Measurements from ENCODE around the gene PROS1. TPM values are rescaled to one million over a fixed set of nuclear protein-coding genes. Genes with fewer than 3 reads are reported as not detected.

The PROS1 gene
- 0.11 TPM for polyA plus RNA-seq (2012; ENCODE audit: missing spikeins)

DNA sequence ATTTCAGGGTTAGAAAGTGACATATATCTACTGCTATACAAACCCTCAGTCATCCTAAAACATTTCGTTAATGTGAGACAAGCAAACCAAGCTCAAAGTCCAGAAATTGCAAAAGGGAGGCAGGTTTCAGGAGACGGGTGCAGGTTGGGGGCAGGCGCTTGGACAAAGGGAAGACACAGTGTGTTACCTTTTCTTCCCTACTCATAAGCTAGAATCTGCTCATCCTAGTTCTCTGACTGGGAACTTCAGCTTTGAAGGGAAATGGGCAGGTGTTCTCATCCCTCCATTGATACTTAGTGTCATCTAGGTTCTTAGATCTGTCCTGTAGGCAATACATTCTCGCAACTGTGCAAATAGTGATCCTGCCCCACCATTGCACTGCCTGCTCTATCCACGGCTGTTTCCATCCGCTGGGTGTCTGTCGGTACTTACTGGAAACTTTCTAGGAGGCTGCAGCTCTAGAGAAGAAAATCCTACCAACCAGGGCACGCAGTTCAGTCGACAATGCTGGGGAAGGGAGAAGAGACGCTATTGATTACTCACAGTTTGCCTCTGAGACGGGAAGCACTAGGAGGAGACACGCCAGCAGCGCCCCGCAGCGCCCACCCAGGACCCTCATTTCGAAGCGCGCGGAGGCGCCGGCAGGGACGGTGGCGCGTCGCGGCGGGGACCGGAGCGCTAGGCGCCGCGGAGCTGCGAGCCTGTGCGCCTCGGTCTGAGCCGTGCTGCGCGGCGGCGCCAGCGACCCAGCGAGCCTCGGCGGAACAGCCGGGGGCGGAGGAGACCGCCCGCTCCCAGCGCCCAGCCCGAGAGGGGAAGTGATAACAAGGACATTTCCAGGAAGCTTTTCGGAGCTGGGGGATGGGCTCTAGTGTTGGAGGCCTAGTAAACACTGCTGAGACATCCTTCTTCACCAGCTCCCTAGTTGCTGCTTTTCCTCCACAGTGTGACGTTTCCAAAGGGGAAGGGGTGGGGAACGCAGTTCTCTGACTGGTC lies at the start of gene PROS1:
PROS1 (minus strand) TSS at position 766 of the 996 bp plus-strand sequence; CDS start at position 619, 147 bp downstream.
- DNase-seq (ENCODE audit: insufficient read length): peak; percentile 33
- no peak for TF ChIP-seq POLR2AphosphoS5 (IDR thresholded peaks at IDR 0.05; ENCODE audit: low read depth, low read length)
- no peak for TF ChIP-seq POLR2A (IDR thresholded peaks at IDR 0.05; ENCODE audit: low read depth, low read length)
- TF ChIP-seq TAF1 (IDR thresholded peaks at IDR 0.05; ENCODE audit: borderline replicate concordance, low read depth, low read length): no peak
- FAIRE-seq: peak; percentile 88

DNA sequence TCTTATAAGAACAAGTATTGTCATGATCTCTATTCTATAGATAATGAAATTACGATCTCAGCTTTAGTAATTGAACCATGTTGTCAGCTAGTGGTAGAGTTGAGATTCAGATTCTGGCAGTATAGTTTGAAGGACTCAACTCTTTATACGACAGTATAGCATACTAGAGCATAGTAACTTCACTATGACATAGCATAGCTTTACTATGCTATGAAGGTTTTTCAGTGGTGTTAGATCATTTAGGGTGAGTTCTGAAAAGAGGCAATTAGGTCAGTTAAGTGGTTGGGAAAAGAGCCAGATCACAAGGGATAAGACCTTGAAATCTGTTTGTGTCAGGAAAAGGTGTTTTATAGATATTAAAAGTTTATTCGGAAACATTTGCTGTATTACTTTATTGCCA lies 46.6 kb upstream of the PROS1 start:
- TF ChIP-seq POLR2AphosphoS5 (IDR thresholded peaks at IDR 0.05; ENCODE audit: low read depth, low read length) (no peak), POLR2A (IDR thresholded peaks at IDR 0.05; ENCODE audit: low read depth, low read length) (no peak), TAF1 (IDR thresholded peaks at IDR 0.05; ENCODE audit: borderline replicate concordance, low read depth, low read length) (no peak)
- FAIRE-seq: no peak
- no peak for DNase-seq (ENCODE audit: insufficient read length)

DNA sequence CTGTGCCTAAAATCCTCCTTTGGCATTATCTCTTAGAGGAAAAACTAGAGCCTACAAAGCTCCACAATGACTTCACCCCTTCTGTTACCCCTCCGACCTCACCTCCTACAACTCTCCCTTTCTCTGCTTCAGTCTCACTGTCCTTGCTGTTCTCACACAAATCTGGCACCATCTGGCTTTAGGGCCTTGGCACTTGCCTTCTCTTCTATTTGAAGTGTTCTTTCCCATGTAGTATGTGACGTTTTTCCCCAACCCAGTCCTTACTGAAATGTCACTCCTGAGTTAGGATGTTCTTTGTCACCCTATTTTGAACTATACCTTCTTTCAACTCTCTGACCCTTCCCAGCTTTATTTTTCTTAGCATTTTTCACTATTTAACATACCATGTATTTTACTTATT lies 46.0 kb upstream of the PROS1 start:
- DNase-seq (ENCODE audit: insufficient read length) (no peak), FAIRE-seq (no peak)
- TF ChIP-seq POLR2AphosphoS5 (IDR thresholded peaks at IDR 0.05; ENCODE audit: low read depth, low read length) (no peak), POLR2A (IDR thresholded peaks at IDR 0.05; ENCODE audit: low read depth, low read length) (no peak), TAF1 (IDR thresholded peaks at IDR 0.05; ENCODE audit: borderline replicate concordance, low read depth, low read length) (no peak)

DNA sequence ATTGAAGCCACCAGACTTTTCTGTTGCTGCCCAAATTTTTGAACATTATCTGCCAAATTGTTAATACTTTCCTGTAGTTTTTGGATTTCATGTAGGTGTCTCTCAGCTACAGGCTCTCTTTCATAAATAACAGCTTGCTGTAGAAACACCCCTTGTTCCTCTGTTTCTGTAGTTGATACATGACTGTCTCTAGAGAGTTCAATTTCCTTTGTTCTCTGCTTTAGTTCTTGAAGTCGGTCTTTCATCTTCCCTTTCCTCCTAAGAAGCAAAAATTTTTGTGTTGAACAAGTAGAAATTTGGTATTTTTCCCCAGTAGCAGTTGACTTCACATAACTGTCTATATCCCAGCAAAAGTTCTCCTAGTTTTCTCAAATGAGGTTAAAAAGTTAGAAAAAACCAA lies 41.3 kb upstream of the PROS1 start:
- TF ChIP-seq POLR2A (IDR thresholded peaks at IDR 0.05; ENCODE audit: low read depth, low read length) (no peak), POLR2AphosphoS5 (IDR thresholded peaks at IDR 0.05; ENCODE audit: low read depth, low read length) (no peak)
- no peak for DNase-seq (ENCODE audit: insufficient read length)
- FAIRE-seq: no peak

DNA sequence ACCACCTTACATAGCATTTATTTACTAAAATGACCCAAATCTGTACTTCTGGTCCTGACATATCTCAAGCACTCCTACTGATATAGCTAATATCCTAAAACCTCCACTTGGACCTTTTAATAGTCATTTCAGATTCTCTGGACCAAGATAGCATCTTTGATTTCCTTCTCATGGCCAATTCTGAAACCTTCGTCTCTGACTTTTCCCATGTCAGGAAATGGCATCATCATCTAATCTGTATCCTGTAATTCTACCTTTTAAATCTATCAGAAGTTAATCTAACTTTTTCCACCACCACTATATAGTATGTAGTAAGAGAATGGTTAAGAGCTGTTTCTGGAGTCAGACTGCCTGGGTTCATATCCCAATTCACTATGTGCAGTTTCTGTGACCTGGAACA lies 38.5 kb upstream of the PROS1 start:
- TF ChIP-seq TAF1 (IDR thresholded peaks at IDR 0.05; ENCODE audit: borderline replicate concordance, low read depth, low read length) (no peak), POLR2AphosphoS5 (IDR thresholded peaks at IDR 0.05; ENCODE audit: low read depth, low read length) (no peak), POLR2A (IDR thresholded peaks at IDR 0.05; ENCODE audit: low read depth, low read length) (no peak)
- DNase-seq (ENCODE audit: insufficient read length): no peak
- FAIRE-seq: no peak

DNA sequence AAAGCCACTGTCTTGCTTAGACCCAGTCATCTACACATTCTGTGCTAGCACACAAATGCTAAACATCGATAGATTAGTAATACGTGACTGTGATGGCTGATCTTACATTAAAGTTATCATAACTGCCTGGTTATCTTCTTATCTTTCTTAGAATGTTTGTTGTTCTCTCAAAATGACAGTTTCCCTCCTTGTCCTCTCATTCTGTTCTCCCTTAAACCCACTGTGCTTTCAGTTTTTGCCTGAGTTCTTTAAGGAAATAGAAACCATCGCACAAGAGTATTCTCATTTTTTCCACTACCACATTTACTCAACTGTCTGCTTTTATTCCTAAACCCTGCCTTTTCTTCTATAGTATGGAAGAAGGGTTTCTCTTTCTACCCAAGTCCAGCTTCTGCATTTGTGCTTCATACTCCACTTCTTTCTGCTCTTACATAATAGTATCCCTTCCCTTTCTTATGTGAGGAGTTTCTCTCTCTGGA lies 37.6 kb upstream of the PROS1 start:
- no peak for FAIRE-seq
- no peak for TF ChIP-seq TAF1 (IDR thresholded peaks at IDR 0.05; ENCODE audit: borderline replicate concordance, low read depth, low read length)
- TF ChIP-seq POLR2A (IDR thresholded peaks at IDR 0.05; ENCODE audit: low read depth, low read length): no peak
- no peak for TF ChIP-seq POLR2AphosphoS5 (IDR thresholded peaks at IDR 0.05; ENCODE audit: low read depth, low read length)
- DNase-seq (ENCODE audit: insufficient read length): no peak

DNA sequence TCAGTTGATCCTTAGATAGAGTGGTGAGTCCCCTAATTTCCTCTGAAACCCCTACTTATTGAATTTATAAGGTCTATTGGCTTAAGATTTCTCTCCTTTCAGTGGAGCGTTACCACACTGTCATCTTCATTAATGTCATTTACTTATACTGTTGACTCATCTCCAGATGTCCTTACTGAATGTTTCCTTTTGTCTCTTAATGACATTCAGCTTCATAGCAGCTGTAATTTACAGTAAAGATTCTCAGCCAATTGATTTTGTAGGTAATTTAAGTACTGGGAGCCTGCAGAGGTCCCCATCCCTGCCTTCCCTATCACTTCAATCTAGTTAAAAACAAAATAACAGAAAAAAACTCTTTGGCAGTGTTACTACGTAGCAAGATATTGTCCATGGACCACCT lies 35.9 kb upstream of the PROS1 start:
- DNase-seq (ENCODE audit: insufficient read length): no peak
- FAIRE-seq: no peak
- TF ChIP-seq POLR2A (IDR thresholded peaks at IDR 0.05; ENCODE audit: low read depth, low read length) (no peak), TAF1 (IDR thresholded peaks at IDR 0.05; ENCODE audit: borderline replicate concordance, low read depth, low read length) (no peak), POLR2AphosphoS5 (IDR thresholded peaks at IDR 0.05; ENCODE audit: low read depth, low read length) (no peak)

DNA sequence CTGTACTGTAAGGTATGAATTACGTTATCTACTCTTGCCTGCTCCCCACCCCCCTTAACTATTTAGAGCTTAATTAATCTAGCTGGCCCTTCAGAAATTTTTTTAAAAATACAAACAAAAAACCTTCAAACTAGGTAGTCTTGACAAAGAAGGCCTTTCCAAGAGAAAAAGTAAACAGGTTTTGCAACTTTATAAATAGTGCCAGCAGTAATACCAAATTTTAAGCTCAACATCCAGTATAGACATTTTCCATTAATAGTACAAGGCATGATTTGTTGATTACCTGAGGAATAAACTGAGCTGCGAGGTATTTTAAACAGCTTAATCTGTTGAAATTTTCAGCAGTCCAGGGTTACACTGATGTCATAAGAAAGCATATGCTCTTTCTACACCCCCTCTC lies 34.6 kb upstream of the PROS1 start:
- no peak for FAIRE-seq
- no peak for TF ChIP-seq POLR2AphosphoS5 (IDR thresholded peaks at IDR 0.05; ENCODE audit: low read depth, low read length)
- no peak for TF ChIP-seq TAF1 (IDR thresholded peaks at IDR 0.05; ENCODE audit: borderline replicate concordance, low read depth, low read length)
- no peak for TF ChIP-seq POLR2A (IDR thresholded peaks at IDR 0.05; ENCODE audit: low read depth, low read length)
- no peak for DNase-seq (ENCODE audit: insufficient read length)

DNA sequence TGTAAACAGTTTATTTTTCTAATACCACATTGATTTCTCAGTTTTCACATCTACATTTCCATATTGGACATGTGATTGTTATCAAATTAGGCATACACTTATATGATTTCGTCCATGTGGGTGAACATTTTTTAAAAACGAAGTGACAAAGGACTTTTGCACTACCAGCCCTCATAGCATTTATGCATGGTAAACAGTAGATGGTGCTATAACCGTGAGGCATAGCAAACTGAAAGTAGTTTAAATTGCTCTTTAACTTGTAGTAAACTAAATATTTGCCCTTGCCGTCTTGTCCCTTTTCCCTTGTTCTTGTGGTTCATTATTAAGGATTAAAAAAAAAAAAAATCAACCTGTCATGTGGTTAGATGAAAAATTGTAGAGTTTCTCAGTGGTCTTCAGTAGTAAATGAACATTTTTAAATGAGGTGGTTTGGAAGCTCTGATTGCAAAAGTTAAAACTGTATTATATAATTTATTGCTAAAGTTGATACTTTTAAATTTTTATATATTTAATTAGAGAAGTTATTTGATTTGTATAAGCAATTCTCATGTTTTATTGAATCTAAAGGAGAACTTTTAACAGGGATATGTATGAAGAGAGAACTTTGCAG lies 30.7 kb upstream of the PROS1 start:
- DNase-seq (ENCODE audit: insufficient read length) (no peak), FAIRE-seq (peak; percentile 93)
- TF ChIP-seq POLR2AphosphoS5 (IDR thresholded peaks at IDR 0.05; ENCODE audit: low read depth, low read length): no peak
- no peak for TF ChIP-seq TAF1 (IDR thresholded peaks at IDR 0.05; ENCODE audit: borderline replicate concordance, low read depth, low read length)
- TF ChIP-seq POLR2A (IDR thresholded peaks at IDR 0.05; ENCODE audit: low read depth, low read length): no peak

DNA sequence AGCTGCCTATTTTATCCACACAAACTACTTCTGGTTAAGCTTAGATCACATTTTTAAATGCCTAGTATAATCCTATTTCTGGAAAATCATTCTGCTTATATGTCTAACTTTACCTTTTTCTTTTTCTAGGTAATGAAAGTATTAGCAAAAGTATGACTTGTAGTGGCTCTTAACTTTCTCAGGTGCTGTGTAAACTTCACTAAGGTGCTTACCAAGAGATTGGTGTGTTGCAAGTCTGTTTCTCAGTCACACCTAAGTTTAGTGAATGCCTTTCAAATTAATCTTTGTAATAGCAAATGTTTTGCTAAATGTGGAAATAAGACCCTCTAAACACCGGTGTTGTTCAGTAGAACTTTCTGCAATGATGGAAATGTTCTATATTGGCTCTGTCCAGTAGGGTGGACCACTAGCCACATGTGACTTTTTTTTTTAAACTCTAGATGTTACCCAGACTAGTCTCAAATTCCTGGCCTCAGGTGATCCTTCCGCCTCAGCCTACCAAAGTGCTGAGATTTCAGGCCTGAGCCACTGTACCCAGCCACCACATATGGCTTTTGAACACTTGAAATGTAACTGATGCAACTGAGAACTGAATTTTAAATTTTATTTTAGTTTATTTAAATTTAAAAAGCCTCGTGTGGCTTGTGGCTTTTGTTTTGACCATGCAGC lies 28.3 kb upstream of the PROS1 start:
- TF ChIP-seq TAF1 (IDR thresholded peaks at IDR 0.05; ENCODE audit: borderline replicate concordance, low read depth, low read length) (no peak), POLR2A (IDR thresholded peaks at IDR 0.05; ENCODE audit: low read depth, low read length) (no peak), POLR2AphosphoS5 (IDR thresholded peaks at IDR 0.05; ENCODE audit: low read depth, low read length) (no peak)

DNA sequence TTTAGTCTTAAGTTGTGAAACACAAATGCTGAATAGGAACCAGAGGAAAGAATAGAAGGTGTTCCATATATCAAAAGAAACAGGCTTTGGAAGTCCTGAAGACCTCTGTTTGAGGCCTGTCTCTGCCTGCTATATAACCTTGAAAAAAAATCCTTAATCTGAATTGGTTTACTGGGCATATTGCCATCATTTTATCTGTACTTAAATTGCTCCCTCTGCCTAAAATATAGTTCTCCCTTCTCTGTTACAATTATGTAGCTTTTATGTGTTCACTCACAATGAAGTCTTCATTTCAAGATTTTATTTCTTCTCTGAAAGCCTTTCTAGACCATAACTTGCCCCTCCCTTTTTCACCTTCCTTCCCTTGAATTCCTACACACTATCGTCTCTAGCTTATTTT lies 27.5 kb upstream of the PROS1 start:
- FAIRE-seq (no peak), DNase-seq (ENCODE audit: insufficient read length) (no peak)
- TF ChIP-seq TAF1 (IDR thresholded peaks at IDR 0.05; ENCODE audit: borderline replicate concordance, low read depth, low read length) (no peak), POLR2AphosphoS5 (IDR thresholded peaks at IDR 0.05; ENCODE audit: low read depth, low read length) (no peak), POLR2A (IDR thresholded peaks at IDR 0.05; ENCODE audit: low read depth, low read length) (no peak)

More for the DNA sequence above, 28.3 kb upstream of the PROS1 start:
- DNase-seq (ENCODE audit: insufficient read length): no peak
- FAIRE-seq: no peak
